Fibroblast of the conjunctiva (primary cell): ENCODE measurements around the gene ATP2B2.

ENCODE experiments used
- DNase-seq: peaks from one replicate; pipeline ENCODE4 v3.0.0-alpha.2; 2010; ENCODE audit warnings: low read depth

Gene ATP2B2

DNA sequence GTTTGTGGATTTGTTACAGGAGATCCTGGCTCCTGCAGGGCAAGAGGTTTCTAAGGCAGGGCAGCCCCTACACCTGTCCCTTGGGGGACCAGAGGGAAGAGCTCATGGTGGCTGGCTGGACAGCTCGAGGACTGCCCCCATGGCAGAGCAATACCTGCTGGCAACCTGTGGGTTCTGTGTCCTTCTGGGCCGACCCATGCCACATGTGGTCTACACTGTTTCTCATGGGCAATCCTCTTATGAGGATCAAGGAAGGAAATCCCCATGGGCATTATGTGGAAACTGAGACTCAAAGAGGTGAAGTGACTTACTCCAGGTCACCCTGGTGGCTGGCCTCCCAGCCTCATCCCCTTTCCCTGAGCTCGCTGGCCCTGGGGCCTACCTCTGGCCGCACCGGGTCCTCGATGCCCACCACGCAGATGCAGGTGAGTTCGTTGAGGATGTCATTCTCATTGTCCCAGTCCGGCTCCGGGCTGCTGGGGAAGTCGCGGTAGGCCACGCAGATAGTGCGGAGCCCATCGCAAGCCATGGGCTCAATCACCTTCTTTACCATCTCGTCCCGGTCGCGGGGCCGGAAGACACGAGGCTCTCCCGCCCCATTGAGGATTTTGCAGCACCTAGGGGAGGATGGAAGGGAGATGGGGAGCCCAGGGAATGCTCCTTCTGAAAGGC is 146.9 kb downstream of the ATP2B2 start:
- no peak for DNase-seq

DNA sequence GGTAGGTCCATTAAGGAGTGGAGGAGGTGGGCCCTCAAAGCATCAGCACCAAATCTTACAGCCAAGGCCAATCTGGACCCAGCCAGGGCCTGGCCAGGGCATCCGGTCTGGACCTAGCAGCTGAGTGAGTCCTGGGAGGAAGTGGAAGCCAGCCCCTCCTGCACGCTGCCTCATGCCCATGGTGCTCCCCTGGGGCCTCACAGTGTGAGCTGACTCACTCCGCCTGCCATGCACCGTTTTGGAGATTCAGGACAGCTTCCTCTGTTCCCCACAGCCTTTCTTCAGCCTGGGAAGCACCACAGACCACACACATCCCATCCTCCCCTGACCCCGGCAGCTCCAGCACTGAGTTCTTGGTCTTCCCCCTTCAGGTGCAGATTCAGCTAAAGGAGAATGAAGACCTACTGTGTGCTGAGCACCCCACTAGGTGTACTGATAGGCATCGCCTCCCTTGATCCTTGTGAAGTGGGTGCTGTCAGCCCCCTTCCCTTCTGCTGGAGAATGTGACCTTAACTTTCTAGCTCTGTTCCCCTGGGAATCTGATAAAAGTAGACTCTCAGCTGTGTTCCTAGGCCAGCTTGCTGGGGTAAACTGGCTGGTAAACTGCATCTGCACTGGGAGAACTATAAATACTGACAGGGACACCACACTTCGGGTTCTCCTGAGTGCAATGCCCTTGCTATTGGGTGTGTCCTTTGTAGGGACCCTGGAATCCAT is 147.6 kb downstream of the ATP2B2 start:
- peak; percentile 75 for DNase-seq

DNA sequence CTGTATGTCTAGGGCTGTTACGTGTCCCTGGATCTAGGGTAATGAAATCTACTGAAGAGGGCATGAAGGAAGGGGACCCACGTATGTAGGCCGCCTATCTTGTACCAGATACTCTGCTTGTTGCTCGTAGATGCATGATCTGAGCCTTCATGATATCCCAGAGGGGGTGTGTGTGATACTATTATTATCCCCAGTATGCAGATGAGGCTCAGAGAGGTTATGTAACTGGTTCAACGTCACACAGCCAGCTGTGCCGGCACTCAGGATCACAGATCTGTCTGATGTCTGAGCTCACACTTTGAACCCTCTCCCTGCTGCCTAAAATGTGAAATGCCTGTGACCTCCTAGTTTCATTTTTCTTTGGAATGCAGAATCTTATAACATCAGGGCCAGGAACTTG is 148.3 kb downstream of the ATP2B2 start:
- DNase-seq: no peak

DNA sequence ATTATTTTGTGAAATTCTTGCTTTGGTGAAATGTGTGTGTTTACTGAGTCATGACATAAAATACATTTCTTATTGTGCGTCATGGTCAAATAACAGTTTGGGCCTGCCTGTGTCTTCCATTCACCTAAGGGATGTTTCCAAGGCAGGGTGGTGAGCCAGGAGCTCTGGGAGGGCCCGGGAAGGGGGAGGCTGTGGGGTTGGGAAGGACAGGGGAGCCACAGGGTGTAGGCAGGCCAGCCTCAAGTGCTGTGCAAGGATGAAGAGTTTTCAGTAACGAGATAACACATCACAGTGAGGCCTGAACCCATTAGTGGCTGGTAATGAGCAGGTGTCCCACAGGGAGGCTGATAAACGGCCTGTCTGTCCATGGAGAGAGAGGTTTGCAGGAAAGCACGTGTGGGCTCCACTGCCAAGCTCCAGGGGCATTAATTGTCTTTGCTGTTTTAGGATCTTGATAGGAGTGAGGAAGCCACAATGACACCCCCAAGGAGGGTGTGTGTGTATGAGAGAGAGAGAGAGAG is 148.9 kb downstream of the ATP2B2 start:
- DNase-seq: no peak

DNA sequence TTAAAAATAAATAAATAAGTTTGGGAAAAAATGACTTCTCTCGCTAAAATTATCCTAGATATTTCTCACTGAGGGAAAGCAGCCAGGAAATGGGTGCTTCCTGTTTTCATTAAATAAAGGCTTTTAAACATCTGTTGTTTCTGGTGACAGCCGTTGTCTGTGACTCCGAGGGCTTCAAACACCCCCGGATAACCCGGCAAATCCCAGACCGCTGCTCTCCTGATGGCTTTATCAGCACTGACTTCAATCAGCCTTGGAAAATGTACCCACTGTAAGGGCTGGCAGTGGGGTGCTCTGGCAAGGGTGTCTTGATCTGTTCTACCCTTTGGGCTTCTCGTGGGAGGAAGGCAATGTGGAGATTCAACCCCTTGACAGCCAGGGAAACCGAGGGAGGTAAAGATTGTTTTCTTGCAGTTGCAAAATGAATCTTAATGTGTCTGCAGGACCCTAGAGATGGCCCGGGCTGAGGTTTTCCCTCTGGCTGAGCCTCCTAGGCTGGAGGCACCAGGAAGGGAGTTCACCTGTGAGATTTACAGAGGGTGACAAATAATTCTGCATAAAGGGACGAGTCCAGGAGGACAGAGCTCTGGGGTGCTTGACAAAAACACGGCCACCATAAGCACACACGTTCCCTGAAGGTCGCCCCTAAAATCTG is 150.9 kb downstream of the ATP2B2 start:
- no peak for DNase-seq

DNA sequence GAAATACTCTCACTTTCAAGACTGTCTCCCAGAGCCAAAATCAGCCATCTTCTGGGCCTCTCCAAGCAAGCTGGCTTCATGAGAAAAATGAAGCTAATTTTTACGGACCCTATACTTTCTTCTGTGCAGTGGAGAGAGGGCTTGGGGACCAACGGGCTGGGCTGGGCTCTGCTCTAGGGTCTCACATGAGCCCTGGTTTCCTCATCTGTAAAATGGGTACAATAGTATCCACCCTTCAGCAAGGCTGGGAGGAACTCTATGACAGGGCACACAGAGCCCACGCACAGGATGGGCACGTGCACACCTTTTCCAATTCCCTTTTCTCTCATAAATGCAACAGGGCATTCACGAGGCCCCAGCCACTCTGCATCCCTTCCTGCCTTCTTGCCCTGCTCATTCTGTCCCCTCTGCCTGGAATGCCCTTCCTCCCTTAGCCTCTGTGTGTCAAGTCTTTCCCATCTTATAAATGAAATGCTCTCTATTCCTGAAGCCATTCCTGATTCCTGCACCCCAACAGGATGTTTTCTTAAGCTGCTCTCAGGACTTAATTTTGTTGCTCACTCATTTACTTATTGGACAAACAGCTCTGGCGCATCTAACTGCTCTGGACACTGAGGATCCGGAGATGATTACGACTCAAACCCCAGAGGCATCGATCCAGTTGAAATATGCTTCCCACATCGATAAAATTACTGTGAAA is 151.6 kb downstream of the ATP2B2 start:
- DNase-seq: no peak

DNA sequence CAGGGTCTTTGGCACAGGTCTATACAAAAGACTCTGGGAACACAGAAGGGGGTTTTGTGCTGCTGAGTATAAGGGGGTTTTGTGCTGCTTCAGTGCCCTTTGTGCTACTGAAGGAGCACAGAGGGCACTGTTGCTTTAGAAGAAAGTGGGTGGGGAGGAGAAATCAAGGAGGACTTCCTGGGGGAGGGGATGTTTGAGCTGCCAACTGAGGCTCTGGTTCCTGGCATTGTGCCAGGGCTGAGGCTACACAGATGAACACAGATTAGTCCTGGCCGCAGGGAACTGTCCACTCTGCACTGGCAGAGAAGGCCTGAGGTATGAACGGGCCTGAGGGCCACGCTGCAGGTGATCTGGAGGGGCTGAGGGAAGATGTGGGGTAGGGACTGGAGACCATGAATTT is 152.2 kb downstream of the ATP2B2 start:
- DNase-seq: no peak

DNA sequence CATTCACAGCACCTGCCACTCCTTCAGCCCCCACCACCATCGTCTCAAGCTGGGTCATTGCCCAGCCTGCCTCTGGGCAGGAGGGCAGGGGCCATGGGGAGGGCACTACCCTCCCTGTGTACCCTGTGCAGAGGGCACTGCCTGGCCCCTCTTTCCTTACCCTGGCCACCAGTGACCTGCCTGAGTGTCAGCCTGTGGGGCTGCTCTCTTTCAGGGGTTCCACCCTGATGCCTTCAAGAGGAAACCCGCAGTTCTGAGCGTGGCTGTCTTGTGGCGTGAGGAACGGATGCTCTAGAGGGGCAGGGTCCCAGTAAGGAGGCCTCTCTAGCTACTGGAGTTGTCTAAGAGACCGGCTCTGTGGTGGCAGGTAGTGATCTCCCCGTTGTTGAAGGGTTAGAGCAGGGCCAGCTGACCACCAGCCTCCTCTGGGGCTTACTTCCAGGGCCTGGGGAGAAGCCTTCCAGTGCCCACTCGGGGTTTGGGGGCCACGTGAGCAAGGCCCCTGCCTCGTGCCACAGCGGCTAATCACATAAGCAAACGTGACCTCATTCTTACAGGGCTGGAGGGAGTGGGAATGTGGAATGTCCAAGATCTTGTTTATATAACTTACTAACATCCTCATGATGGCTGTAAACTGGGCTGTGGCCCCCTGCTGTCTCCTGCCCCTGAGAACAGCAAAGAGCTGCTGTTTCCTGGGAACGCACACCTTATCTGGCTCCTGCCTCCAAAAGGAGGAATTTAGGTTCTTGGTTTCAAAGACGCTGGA is 153.1 kb downstream of the ATP2B2 start:
- DNase-seq: no peak

DNA sequence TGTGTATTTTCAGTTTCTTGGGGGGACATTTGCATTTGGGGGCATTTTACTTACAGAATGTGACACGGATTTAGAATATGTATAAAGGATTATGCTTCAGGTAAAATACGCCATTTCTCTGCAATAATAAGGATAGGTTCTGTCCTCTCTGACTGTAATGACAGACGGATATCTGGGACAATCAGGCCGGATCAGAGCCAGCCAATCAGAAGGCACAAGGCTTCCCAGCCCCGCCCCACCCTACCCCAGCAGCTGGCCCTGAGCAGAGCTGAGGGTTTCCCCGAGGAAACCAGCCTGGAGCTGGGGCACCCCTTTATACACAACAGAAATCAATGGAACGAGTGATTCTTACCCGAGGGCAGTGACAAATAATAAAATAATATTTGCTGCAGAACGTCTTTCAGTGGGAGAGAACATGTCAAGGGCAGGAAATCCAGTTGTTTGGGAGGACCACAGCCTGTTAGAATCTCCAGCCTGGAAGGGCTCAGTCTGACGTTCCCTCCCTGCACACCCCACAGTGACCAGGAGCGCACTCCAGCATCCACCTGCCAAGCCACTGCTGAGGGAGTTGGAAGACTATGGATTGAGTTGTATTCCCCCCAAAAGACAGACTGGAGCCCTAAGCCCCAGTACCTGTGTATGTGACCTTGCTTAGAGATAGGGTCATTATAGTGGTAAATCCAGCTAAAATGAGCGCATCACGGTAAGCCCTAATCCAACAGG is 154.2 kb downstream of the ATP2B2 start:
- DNase-seq: no peak

DNA sequence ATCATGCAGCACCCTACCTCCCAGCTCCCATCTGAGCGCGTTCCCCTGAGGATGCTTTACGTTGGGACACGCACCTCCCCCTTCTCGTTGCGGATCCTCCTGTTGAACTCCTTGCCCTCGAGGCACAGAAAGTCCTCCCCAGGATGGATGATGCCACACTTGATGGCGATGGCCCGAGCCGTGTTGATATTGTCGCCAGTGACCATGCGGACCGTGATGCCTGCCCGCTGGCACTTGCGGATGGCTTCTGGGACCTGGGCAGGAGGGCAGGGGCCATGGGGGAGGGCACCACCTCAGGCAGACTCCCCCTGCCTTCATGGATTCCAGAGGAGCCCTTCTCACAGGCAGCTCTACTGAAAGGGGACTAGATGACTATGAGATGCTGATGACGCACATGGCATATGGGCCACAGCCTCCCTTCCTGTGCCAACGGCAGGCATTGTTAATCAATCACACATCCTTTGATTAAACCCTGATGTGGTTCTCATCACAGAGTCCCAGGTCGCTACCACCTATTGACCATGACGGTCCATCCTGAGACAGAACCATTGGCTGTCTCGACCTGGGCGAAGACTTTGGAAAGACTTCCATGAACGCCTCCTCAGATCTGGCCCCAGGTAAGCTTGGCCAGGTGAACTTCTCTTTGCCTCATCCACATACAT is 154.9 kb downstream of the ATP2B2 start:
- no peak for DNase-seq

DNA sequence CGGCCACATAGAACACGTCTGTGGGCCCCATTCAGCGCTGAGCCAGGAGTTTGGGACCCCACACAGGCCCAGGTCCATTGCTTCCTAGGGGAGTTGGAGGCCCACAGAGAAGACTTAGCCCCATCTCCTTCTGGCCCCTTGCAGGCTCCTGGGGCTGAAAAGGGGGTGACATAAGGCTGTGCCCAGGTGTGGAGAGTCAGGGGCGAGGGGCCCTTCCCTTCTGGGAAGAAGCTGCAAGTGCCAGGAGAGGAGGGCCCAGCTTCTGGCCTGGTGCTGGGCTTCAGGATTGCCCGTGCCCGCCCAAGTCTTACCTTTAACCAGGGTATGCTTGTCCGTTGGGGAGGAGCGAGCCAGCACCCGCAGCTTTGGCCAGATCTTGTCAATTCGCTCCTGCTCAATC is 155.6 kb downstream of the ATP2B2 start:
- DNase-seq: no peak

DNA sequence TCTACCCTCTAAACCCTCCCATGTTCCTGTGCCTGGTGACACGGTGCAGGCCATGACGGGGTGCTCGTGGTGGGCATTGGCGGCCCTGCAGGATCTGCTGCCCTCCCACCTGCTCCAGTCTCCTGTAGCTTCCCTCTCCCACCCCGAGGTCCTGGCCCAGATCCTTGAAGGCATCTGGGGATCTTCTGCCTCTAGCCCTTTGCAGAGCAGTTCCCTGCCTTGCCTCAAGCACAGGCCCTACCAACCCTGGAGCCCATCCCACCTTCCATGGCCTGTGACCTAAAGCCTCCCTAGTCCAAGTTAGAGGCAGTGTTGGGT is 157.0 kb downstream of the ATP2B2 start:
- no peak for DNase-seq

DNA sequence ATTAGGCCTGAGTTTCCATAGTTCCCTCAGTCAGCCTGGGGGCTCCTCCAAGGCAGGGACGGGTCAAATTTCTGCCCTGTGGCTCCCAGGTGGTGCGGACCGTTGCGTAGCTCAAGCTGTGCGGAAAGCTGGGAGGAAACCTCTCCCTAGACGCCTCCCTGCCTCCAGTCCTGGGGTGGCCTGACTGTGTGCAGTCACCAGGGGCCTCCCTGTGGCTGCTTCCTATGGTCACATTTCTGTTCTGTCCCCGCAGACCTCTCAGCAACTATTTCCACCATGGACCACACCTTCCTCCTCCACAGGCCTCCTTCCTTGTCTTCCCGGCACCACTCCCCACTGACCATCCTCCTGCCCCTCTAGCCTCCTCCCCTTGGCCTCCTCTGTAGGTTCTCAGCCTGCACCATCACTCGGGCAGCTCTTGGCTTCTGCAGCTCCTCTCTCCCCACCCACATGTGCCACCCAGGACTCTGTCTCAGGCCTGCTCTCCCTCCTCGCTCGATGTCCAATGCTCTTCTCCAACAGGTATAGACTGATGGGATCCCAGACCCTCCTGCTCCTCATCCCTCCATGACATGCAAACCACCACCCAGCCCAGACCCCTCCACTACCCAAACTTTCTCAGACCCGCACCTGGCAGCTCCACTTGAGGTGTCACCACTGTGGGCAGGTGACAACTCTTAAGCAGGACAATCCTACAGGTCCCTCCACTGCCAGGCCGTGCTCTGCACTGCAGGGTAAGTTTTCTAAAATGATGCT is 157.6 kb downstream of the ATP2B2 start:
- no peak for DNase-seq

DNA sequence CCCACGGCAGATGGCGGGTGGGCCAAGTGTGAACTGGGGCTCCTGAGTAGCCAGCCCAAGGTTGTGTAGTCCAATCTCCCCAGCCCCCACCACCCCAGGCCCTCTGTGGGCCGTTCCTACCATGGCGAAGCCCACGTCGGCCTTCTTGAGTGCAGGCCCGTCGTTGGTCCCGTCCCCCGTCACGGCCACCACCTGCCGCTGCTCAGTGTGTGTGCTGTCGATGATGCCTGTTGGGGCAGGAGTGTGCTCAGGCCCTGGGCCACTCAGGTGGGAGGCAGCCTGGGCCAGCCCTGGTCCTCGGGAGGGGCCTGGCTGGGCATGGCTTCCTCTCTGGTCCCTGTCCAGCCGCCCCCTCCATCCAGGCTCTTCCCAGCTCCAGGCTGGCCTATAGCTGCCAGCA is 159.5 kb downstream of the ATP2B2 start:
- no peak for DNase-seq

DNA sequence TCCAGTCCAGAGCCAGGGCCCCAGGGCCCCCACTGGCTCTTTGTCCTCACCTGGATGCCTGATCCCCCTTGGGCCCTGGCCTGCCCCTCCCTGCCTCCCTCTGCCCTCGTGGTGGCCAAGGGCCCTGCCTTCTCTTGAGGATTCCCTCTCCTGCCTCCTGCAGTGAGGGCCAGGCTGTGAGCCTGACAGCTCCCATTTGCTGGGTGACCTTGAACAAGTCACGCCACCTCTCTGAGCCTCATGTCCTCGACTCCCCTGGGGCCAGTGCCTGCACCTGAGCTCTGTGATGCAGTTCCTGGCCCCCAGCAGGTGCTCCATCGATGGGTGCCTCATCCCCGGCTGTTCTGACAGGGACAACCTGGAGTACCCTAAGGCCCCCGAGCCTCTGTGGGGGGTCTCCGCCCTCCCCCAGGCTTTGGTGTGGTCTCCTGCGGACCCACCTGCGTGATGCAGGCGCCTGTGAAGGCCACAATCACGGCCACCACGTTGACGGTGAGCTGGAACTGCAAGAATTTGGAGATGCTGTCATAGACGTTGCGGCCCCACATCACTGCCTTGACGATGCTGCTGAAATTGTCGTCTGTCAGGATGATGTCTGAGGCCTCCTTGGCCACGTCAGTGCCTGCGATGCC is 160.3 kb downstream of the ATP2B2 start:
- DNase-seq: no peak

DNA sequence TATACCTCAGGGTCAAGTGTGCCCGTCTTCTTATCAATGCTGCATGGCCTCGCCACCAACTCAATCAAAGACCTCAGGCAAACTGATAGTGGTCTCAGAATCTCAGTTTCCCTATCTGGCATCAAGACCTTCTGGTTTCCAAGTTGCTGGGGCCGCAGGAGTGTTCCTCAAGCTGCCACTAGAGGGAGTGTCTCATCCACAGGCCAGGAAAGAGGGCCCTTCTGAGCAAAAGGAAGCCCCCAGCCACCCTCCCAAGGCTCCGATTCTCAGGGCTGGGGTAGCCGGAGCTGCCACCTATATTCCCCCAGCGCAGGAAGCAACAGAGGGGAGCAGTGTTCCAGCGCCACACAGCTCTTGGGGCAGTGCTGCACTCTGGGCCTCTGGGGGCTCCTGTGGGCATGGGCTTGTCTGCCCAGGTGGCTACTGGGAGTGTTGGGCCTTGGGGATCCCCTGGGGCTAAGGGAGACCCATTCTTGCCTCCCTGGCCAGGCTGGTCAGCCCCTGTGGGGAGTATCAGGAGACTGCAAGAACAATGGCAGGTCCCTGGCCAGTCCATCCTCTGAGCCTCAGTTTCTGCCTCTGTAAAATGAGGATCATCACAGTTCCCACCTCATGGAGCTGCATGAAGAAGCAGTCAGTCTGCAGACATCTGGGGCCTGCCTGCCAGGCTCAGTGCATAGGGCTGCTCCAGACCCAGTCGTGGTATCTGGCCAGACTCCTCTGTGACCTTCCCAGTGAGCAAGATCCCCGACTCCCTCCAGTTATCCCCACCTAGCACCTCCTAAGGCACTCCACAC is 161.0 kb downstream of the ATP2B2 start:
- DNase-seq: no peak

DNA sequence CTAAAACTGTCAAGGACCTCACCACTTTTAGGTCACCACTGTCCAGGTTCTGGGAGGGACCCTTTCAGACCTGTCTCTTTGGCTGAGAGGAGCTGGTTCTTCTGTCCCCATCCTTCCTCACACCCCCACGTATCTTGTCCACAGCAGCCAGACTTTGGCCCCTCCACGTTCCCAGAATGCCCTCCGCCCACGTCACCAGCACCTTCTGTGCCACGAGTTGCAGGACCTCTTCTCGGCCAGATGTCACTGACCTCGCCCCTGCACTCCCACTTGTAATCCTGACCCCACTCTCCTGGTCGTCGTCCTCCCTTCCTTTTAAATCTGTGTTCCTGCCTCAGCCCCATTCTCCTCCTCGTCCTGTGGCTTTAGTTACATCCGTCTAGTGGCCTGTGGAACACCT is 161.9 kb downstream of the ATP2B2 start:
- no peak for DNase-seq

DNA sequence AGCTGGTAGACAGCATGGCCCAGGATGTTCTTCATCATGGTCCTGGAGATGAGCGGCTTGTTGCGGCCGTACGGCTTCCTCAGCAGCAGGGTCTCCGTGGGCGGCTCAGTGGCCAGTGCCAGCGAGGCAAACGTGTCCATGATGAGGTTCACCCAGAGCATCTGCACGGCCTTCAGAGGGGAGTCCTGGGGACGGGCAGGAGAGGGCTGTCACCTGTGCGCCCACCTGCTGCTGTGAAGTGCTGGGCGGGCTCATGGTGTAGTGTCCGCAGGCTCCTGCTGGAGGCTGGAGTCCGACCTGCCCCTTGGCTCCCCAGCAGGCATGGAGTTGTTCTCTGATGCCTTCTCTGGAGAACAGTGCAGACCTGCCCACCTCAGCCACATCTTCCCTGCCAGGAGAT is 162.6 kb downstream of the ATP2B2 start:
- no peak for DNase-seq
